Epithelial cell of prostate (primary cell): ENCODE data around the gene FAM72C.
"Not testable (repeated sequence)": the region's sequence is repeated elsewhere in the genome, so short reads cannot be mapped to it uniquely, and the experiment has no call there.

Experiments used
- DNase-seq: peaks from one replicate; pipeline ENCODE4 v3.0.0-alpha.2; 2011; ENCODE audit warnings: low read depth, low spot score
- H3K27ac ChIP-seq: fragments of 450-650 bp; 2 replicates; pipeline ENCODE4 v1.5.1; 2017; ENCODE audit warnings: mild to moderate bottlenecking

Gene FAM72C

DNA sequence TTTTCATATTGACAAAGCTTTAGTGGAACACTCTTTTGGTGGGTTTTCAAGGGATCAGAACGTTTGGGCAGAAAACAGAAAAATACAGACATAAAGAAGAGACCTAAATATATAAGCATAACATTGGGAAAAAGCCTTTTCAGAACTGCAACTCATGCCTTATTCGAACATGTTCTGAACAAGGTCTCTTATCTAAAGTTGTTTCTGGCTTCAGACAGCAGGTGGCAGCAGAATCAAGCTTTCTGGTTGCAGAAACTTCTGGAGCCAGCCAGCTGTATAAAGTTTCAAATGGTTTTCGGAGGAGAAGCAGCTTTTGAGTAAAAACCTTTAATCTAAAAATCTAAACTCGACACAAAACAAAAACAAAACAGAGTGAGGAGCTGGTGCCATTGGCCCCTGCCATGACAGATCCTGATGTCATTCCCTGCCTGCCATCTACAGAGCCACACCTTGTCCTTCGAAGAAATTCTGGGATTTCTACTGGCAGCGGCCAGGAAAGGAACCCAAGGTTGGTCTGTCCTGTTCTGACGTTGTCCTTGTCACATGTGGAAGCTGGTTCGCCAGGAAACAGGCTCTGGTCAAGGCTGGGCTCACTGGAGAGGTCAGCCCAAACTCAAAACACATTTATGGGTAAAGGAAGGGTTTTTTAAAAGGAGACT, 35.2 kb downstream of the FAM72C start:
- not testable (repeated sequence) for H3K27ac ChIP-seq, DNase-seq

DNA sequence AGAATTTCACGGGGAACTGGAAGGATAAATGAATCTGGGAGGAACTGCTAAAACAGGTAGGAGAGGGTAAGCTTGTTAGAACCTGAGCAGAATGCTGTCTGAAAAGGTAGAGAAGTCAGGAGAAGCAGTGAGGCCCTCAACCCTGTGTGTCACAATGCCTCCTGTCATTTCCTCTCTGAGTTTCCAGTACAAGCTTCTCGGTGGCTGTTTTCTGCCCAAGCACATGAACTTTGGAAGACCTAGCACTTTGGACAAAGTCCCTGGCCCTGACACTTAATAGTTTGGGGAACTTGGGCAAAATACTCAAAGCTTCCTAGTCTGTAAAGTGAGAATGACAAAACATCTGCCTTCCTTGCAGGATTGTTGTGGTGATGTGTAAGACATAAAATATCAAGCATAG, 52.7 kb downstream of the FAM72C start:
- not testable (repeated sequence) for H3K27ac ChIP-seq, DNase-seq

DNA sequence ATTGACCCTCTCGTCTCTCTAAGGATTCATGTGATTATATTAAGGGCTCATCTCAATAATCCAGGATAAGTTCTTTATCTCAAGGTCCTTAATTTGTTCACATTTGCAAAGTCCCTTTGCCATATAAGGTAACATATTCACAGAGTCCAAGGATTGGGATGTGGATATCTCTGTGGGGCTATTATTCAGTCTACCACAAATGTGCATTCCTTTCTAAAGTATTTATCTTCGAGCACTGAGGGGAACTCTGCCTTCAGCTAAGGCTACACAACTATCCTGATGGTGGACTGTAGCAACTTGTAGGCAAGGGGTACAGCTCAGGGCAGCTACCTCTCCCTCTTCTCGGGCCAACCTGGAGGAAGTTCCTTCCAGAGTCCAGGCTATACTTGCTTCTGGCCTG, 53.2 kb downstream of the FAM72C start:
- H3K27ac ChIP-seq, DNase-seq: not testable (repeated sequence)

DNA sequence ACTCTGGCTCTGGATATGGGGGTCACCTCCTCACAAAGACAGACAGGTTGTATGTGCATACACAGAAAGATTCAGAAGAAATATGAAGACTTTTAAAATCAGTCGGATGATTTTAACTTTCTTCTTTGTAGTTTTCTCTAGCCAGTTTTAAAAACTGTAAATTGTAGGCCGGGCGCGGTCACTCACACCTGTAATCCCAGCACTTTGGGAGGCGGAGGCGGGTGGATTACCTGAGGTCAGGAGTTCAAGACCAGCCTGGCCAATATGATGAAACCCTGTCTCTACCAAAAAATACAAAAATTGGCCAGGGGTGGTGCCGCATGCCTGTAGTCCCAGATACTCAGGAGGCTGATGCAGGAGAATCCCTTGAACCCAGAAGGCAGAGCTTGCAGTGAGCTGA, 58.1 kb downstream of the FAM72C start:
- DNase-seq, H3K27ac ChIP-seq: not testable (repeated sequence)
